WTC11 (cell line): ENCODE data around the gene ASCC3. TPM values are rescaled to one million over a fixed set of nuclear protein-coding genes. Genes with fewer than 3 reads are reported as not detected.

Source experiments
- ATAC-seq: fragments of 200-7000 bp; cut with Tn5 transposase; 2 replicates; pipeline ENCODE4 v1.10.0; 2021; ENCODE audit warnings: mild to moderate bottlenecking, moderate library complexity
- CTCF ChIA-PET: fragments of 300-600 bp; sonication (Branson Sonifier 250); formaldehyde crosslinking; loops from one replicate; lab custom pipeline; 2021; ENCODE audit warnings: antibody characterized with exemption; lab: Charles Lee
- POLR2A ChIA-PET: fragments of 350-600 bp; sonication (Branson Sonifier 250); formaldehyde crosslinking; loops from one replicate; lab custom pipeline; 2021; ENCODE audit warnings: antibody characterized with exemption; lab: Charles Lee
- DNase-seq: peaks from one replicate; pipeline ENCODE4 v3.0.0; 2021; ENCODE audit warnings: low spot score
- H3K27ac Mint-ChIP-seq: 2 replicates; pipeline ENCODE4 v1.8.0; 2021; ENCODE audit warnings: mixed read lengths
- H3K27me3 Mint-ChIP-seq: 2 replicates; pipeline ENCODE4 v1.8.0; 2021; ENCODE audit warnings: low read depth, mild to moderate bottlenecking, moderate library complexity, mixed read lengths
- H3K36me3 Mint-ChIP-seq: 2 replicates; pipeline ENCODE4 v1.8.0; 2021; ENCODE audit warnings: mixed read lengths
- H3K4me1 Mint-ChIP-seq: 2 replicates; pipeline ENCODE4 v1.8.0; 2022; ENCODE audit warnings: mixed read lengths
- H3K4me3 Mint-ChIP-seq: 2 replicates; pipeline ENCODE4 v1.8.0; 2021; ENCODE audit warnings: mild to moderate bottlenecking, moderate library complexity, mixed read lengths
- H3K9me3 Mint-ChIP-seq: 2 replicates; pipeline ENCODE4 v1.8.0; 2021; ENCODE audit warnings: mixed read lengths
- ATF6 ChIP-seq: sonication (generic); formaldehyde crosslinking; IDR thresholded peaks from 2 replicates; pipeline ENCODE4 v1.8.1; 2023; ENCODE audit warnings: mild to moderate bottlenecking, missing genetic modification reagents
- CREB1 ChIP-seq: sonication (generic); formaldehyde crosslinking; IDR thresholded peaks from 2 replicates; pipeline ENCODE4 v1.8.0; 2023; ENCODE audit warnings: mild to moderate bottlenecking, missing genetic modification reagents
- E2F4 ChIP-seq: sonication (generic); formaldehyde crosslinking; IDR thresholded peaks from 2 replicates; pipeline ENCODE4 v1.8.1; 2022; ENCODE audit warnings: low read depth, mild to moderate bottlenecking, moderate library complexity, missing genetic modification reagents, borderline replicate concordance
- EMX1 ChIP-seq: fragments of 250-450 bp; sonication (Bioruptor Pico); IDR thresholded peaks from 2 replicates; pipeline ENCODE4 v1.8.0; 2021; ENCODE audit warnings: mild to moderate bottlenecking
- ETV6 ChIP-seq: sonication (generic); formaldehyde crosslinking; IDR thresholded peaks from 2 replicates; pipeline ENCODE4 v1.8.1; 2022; ENCODE audit warnings: mild to moderate bottlenecking, missing genetic modification reagents
- FOXJ3 ChIP-seq: sonication (generic); formaldehyde crosslinking; IDR thresholded peaks from 2 replicates; pipeline ENCODE4 v1.9.0; 2021; ENCODE audit warnings: missing genetic modification reagents, mild to moderate bottlenecking, borderline replicate concordance
- FOXP4 ChIP-seq: sonication (generic); formaldehyde crosslinking; IDR thresholded peaks from 2 replicates; pipeline ENCODE4 v1.8.0; 2022; ENCODE audit warnings: mild to moderate bottlenecking, missing genetic modification reagents
- JAZF1 ChIP-seq: fragments of 250-450 bp; sonication (Bioruptor Pico); IDR thresholded peaks from 2 replicates; pipeline ENCODE4 v1.9.0; 2021; ENCODE audit warnings: moderate library complexity, mild to moderate bottlenecking, inconsistent platforms
- KAT7 ChIP-seq: sonication (generic); formaldehyde crosslinking; IDR thresholded peaks from 2 replicates; pipeline ENCODE4 v1.8.1; 2023; ENCODE audit warnings: missing genetic modification reagents, mild to moderate bottlenecking, borderline replicate concordance
- MLX ChIP-seq: sonication (generic); formaldehyde crosslinking; IDR thresholded peaks from 2 replicates; pipeline ENCODE4 v1.8.1; 2023; ENCODE audit warnings: mild to moderate bottlenecking, missing genetic modification reagents, moderate library complexity
- MXD4 ChIP-seq: fragments of 250-450 bp; sonication (Bioruptor Pico); IDR thresholded peaks from 2 replicates; pipeline ENCODE4 v1.8.0; 2021; ENCODE audit warnings: mild to moderate bottlenecking, moderate library complexity, borderline replicate concordance
- NR1H2 ChIP-seq: sonication (generic); formaldehyde crosslinking; IDR thresholded peaks from 2 replicates; pipeline ENCODE4 v1.9.0; 2021; ENCODE audit warnings: mild to moderate bottlenecking, moderate library complexity, missing genetic modification reagents
- PREB ChIP-seq: sonication (generic); formaldehyde crosslinking; IDR thresholded peaks from 2 replicates; pipeline ENCODE4 v1.8.1; 2022; ENCODE audit warnings: mild to moderate bottlenecking, missing genetic modification reagents, moderate library complexity, borderline replicate concordance
- PRRX2 ChIP-seq: fragments of 250-450 bp; sonication (Bioruptor Pico); IDR thresholded peaks from 2 replicates; pipeline ENCODE4 v1.8.0; 2021; ENCODE audit warnings: mild to moderate bottlenecking
- RELA ChIP-seq: sonication (generic); formaldehyde crosslinking; IDR thresholded peaks from 2 replicates; pipeline ENCODE4 v1.8.1; 2022; ENCODE audit warnings: missing genetic modification reagents, mild to moderate bottlenecking, borderline replicate concordance
- SOX15 ChIP-seq: fragments of 250-450 bp; sonication (Bioruptor Pico); IDR thresholded peaks from 2 replicates; pipeline ENCODE4 v1.9.0; 2021; ENCODE audit warnings: mild to moderate bottlenecking
- USF1 ChIP-seq: sonication (generic); formaldehyde crosslinking; IDR thresholded peaks from 2 replicates; pipeline ENCODE4 v1.8.0; 2022; ENCODE audit warnings: mild to moderate bottlenecking, missing genetic modification reagents
- ZNF317 ChIP-seq: sonication (generic); formaldehyde crosslinking; IDR thresholded peaks from 2 replicates; pipeline ENCODE4 v1.8.1; 2023; ENCODE audit warnings: low read depth, mild to moderate bottlenecking, moderate library complexity, missing genetic modification reagents, borderline replicate concordance
- ZNF416 ChIP-seq: fragments of 250-450 bp; sonication (Bioruptor Pico); IDR thresholded peaks from 2 replicates; pipeline ENCODE4 v1.9.0; 2021; ENCODE audit warnings: mild to moderate bottlenecking, inconsistent platforms
- ZNF532 ChIP-seq: fragments of 250-450 bp; sonication (Bioruptor Pico); IDR thresholded peaks from 2 replicates; pipeline ENCODE4 v1.9.0; 2021; ENCODE audit warnings: mild to moderate bottlenecking, borderline replicate concordance
- total RNA-seq: library from RNA; stranded (reverse); gene quantifications from 3 replicates; pipeline ENCODE4 v1.2.3, GENCODE V29; 2021

The ASCC3 gene
- total RNA-seq, 1 experiment from 2014 or later = 80.7 TPM

- ATAC-seq = no peak
- H3K27ac Mint-ChIP-seq = no peak overlapping the region
- POLR2A ChIA-PET = no interaction called here
Measured at GRCh38 chr6:100850174-100850573, 31.0 kb downstream of the ASCC3 start.

GRCh38 chr6:100846276-100846675 is 34.9 kb downstream of the ASCC3 start:
- Mint-ChIP-seq H3K36me3 (peaks cover 9% of the 10 kb centered on the region), H3K4me3 (no peak overlapping the region), H3K4me1 (peaks cover 19% of the 10 kb centered on the region), H3K27ac (no peak overlapping the region), H3K9me3 (no peaks in the 10 kb centered on the region), H3K27me3 (no peaks in the 10 kb centered on the region)
- DNase-seq (no peak), ATAC-seq (no peak)
- ChIA-PET POLR2A (no interaction called here), CTCF (no interaction called here)
- TF ChIP-seq PREB (CRISPR knock-in tag) = no peak
- TF ChIP-seq FOXP4 (CRISPR knock-in tag) = no peak
- TF ChIP-seq EMX1 = no peak
- TF ChIP-seq ATF6 (CRISPR knock-in tag) = no peak
- no peak for TF ChIP-seq KAT7 (CRISPR knock-in tag)
- TF ChIP-seq ETV6 = no peak
- no peak for TF ChIP-seq E2F4
- no peak for TF ChIP-seq MXD4 (CRISPR knock-in tag)
- TF ChIP-seq RELA (CRISPR knock-in tag) = no peak

More at GRCh38 chr6:100850174-100850573, 31.0 kb downstream of the ASCC3 start:
- H3K4me3 Mint-ChIP-seq = no peak overlapping the region
- H3K36me3 Mint-ChIP-seq = peaks cover 9% of the 10 kb centered on the region
- H3K27me3 Mint-ChIP-seq = no peaks in the 10 kb centered on the region
- no peak for TF ChIP-seq RELA (CRISPR knock-in tag)
- TF ChIP-seq MLX (CRISPR knock-in tag) = no peak
- no peak for TF ChIP-seq ZNF532 (CRISPR knock-in tag)
- no peak for TF ChIP-seq JAZF1 (CRISPR knock-in tag)
- no peak for TF ChIP-seq ZNF317
- no peak for TF ChIP-seq CREB1
- TF ChIP-seq ZNF416 (CRISPR knock-in tag) = no peak
- TF ChIP-seq PRRX2 (CRISPR knock-in tag) = no peak
- no peak for TF ChIP-seq FOXJ3 (CRISPR knock-in tag)
- no peak for TF ChIP-seq USF1 (CRISPR knock-in tag)
- no peak for TF ChIP-seq NR1H2 (CRISPR knock-in tag)
- no peak for TF ChIP-seq SOX15
- no peak for TF ChIP-seq EMX1
- no peaks in the 10 kb centered on the region for H3K9me3 Mint-ChIP-seq
- no peak for DNase-seq
- no peaks in the 10 kb centered on the region for H3K4me1 Mint-ChIP-seq
- CTCF ChIA-PET = no interaction called here
